ENCODE results near the gene ADGRB3.

- no peak for TF ChIP-seq EZH2 (IDR thresholded peaks at IDR 0.05)
- no peak for TF ChIP-seq POLR2AphosphoS5 (IDR thresholded peaks at IDR 0.05; ENCODE audit: borderline replicate concordance, low read depth, low read length)
Observed at GRCh38 chr6:69421269-69421668, 786.2 kb downstream of the ADGRB3 start.

All from SK-N-MC (cell line).